Gastrocnemius medialis (tissue), 4 donors: ENCODE results near the gene PCK2. TPM values are rescaled to one million over a fixed set of nuclear protein-coding genes. Genes with fewer than 3 reads are reported as not detected.

Source experiments
- ATAC-seq, 2 donors: fragments of 150-250 bp; one replicate each; pipeline ENCODE4 v1.9.1; 2016
- DNase-seq, 2 donors: peaks; one replicate each; pipeline ENCODE4 v3.0.0-alpha.2; 2019
- H3K27ac ChIP-seq, 4 donors: fragments of 200-600 bp; sonication (generic); 1 replicate in 1 of 4; 2 replicates in 3 of 4; pipeline ENCODE4 v1.5.1; 2016 to 2018; ENCODE audit warnings: mild to moderate bottlenecking in 2 of 4, moderate library complexity in 1 of 4
- H3K27me3 ChIP-seq, 3 donors: fragments of 200-600 bp; sonication (generic) in 2 of 3; 1 replicate in 1 of 3; 2 replicates in 2 of 3; pipeline versions ENCODE4 v1.5.1 to v1.6.0; 2016 to 2019; ENCODE audit warnings: mild to moderate bottlenecking in 1 of 3, moderate library complexity in 1 of 3
- H3K36me3 ChIP-seq, 2 donors: fragments of 200-600 bp; sonication (generic) in 1 of 2; one replicate each; pipeline ENCODE4 v1.5.1; 2017 to 2018
- H3K4me1 ChIP-seq, 2 donors: fragments of 200-600 bp; sonication (generic) in 1 of 2; one replicate each; pipeline ENCODE4 v1.5.1; 2016 to 2017; ENCODE audit warnings: mild to moderate bottlenecking in 2 of 2
- H3K4me3 ChIP-seq, 4 donors: fragments of 200-600 bp; sonication (generic) in 3 of 4; 1 replicate in 1 of 4; 2 replicates in 3 of 4; pipeline ENCODE4 v1.5.1; 2016 to 2019; ENCODE audit warnings: mild to moderate bottlenecking in 2 of 4
- H3K9me3 ChIP-seq, 3 donors: fragments of 200-600 bp; sonication (generic) in 2 of 3; 1 replicate in 1 of 3; 2 replicates in 2 of 3; pipeline ENCODE4 v1.5.1; 2016 to 2019
- POLR2A ChIP-seq, 2 donors: fragments of 450-650 bp; IDR thresholded peaks; one replicate each; pipeline ENCODE4 v1.6.1; 2017; ENCODE audit warnings: antibody characterized with exemption in 2 of 2, mild to moderate bottlenecking in 2 of 2, moderate library complexity in 2 of 2
- in situ Hi-C, 4 donors: fragments of 200-750 bp; cut with MboI; loops; one replicate each; pipeline versions ENCODE4 v1.15.0 to v1.8.0; 2017; ENCODE audit warnings: low sequenced_read_pairs in 4 of 4
- intact Hi-C: fragments of 100-400 bp; cut with DNase I; formaldehyde crosslinking; loops from one replicate; pipeline ENCODE4 v1.15.1; 2023; ENCODE audit warnings: low total_unique reads
- total RNA-seq, 4 donors: library from RNA; depleted of rRNA; stranded (reverse); fragments of >200 nt; gene quantifications; one replicate each; pipeline versions ENCODE4 v1.1.0 to v1.2.3, GENCODE V29; 2016
- TF ChIP-seq, protein P1 (sequence below), 5 experiments: fragments of 450-650 bp in 3 of 5; fragments of 200-600 bp in 2 of 5; sonication (generic) in 2 of 5; IDR thresholded peaks in 4 of 5; conservative IDR thresholded peaks in 1 of 5; 1 replicate in 4 of 5; 2 replicates in 1 of 5; pipeline ENCODE4 v1.5.1; 2016 to 2019; ENCODE audit warnings: antibody characterized with exemption in 5 of 5, mild to moderate bottlenecking in 3 of 5, moderate library complexity in 3 of 5

PCK2 gene
- total RNA-seq, 4 donors from 2014 or later: 1.9 to 9.8 (median 3.6) TPM

DNA sequence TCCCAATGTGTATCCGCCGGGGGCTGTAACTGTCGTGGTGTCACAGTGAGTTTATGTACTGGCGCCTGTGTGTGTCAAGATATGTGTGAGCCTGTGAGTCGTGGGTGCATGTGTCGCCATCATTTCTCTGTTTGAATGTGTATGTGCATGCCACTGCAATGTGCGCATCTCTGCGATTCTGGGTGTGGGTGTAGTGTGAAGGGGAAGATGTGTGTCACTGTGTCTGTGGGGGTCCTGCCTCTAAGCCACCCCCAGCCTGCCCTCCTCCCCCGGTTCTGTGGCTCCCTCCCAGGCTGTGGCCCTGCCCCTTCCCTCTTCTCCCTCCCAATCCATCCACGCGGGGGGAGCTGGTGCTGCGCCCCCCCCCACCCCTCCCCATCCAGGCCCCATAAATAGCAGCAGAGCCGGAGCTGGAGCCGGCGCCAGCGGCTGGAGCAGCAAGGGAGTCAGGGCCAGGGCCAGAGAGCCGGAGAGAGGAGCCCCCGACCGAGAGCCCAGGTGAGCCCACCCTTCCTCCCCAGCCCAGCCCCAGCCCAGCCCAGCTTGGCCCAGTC lies 22.9 kb upstream of the PCK2 start, which contains the start of gene CPNE6:
Gene CPNE6 (plus strand): TSS at position 419 of the 554 bp plus-strand sequence. CDS start 1,375 bp downstream, outside the sequence.
- peaks cover 17 to 19% (median 18%) of the 10 kb centered on the region in 3 donors for H3K27me3 ChIP-seq
- no peak within 1 kb of the TSS for H3K27ac ChIP-seq
- no peak for DNase-seq
- no peak for ATAC-seq
- H3K36me3 ChIP-seq: no peaks in the 10 kb centered on the region
- TF ChIP-seq, protein P1, sequence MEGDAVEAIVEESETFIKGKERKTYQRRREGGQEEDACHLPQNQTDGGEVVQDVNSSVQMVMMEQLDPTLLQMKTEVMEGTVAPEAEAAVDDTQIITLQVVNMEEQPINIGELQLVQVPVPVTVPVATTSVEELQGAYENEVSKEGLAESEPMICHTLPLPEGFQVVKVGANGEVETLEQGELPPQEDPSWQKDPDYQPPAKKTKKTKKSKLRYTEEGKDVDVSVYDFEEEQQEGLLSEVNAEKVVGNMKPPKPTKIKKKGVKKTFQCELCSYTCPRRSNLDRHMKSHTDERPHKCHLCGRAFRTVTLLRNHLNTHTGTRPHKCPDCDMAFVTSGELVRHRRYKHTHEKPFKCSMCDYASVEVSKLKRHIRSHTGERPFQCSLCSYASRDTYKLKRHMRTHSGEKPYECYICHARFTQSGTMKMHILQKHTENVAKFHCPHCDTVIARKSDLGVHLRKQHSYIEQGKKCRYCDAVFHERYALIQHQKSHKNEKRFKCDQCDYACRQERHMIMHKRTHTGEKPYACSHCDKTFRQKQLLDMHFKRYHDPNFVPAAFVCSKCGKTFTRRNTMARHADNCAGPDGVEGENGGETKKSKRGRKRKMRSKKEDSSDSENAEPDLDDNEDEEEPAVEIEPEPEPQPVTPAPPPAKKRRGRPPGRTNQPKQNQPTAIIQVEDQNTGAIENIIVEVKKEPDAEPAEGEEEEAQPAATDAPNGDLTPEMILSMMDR (IDR thresholded peaks at IDR 0.05 in 4 of 5, conservative IDR thresholded peaks at IDR 0.05 in 1 of 5): no peak
- TF ChIP-seq POLR2A (IDR thresholded peaks at IDR 0.05): no peak
- H3K9me3 ChIP-seq: no peaks in the 10 kb centered on the region
- H3K4me1 ChIP-seq: no peaks in the 10 kb centered on the region
- in situ Hi-C loops: no loop called here
- H3K4me3 ChIP-seq: no peak within 1 kb of the TSS
- intact Hi-C loops: no loop called here

DNA sequence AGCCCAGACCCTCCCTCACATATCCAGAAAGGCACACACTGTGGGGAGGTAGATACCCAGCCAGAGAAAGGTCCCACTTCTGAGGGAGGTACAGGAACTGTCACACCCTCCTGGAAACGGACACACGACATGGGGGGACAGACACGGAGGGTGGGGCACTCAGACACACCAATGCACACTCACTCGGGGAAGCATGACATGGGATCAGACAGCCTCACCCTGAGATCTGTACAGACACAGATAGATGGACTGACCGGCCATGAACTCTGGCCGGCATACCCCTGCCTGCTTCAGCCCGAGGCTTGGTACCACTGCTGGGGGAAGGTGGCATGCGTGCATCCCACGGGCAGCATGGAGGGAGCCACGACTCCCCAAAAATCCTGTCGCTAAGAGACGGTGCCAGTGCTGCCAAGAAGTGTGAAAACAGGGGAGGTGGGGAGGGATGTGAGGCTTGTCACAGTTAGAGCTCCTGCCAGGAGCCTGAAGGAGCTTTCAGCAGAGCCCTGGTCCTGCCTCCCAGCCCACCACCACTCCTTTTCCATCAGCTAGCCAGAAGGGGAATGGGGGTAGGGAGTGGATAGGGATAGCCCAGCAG lies 22.2 kb upstream of the PCK2 start:
- H3K27me3 ChIP-seq: peaks cover 17 to 19% (median 18%) of the 10 kb centered on the region in 3 donors
- no peak overlapping the region for H3K4me3 ChIP-seq
- in situ Hi-C loops (no loop called here), intact Hi-C loops (no loop called here)
- ATAC-seq (no peak), DNase-seq (no peak)
- no peak overlapping the region for H3K27ac ChIP-seq
- H3K4me1 ChIP-seq: no peaks in the 10 kb centered on the region
- H3K9me3 ChIP-seq: no peaks in the 10 kb centered on the region
- TF ChIP-seq POLR2A (IDR thresholded peaks at IDR 0.05): no peak
- TF ChIP-seq, protein P1 (IDR thresholded peaks at IDR 0.05 in 4 of 5, conservative IDR thresholded peaks at IDR 0.05 in 1 of 5): no peak
- H3K36me3 ChIP-seq: no peaks in the 10 kb centered on the region

DNA sequence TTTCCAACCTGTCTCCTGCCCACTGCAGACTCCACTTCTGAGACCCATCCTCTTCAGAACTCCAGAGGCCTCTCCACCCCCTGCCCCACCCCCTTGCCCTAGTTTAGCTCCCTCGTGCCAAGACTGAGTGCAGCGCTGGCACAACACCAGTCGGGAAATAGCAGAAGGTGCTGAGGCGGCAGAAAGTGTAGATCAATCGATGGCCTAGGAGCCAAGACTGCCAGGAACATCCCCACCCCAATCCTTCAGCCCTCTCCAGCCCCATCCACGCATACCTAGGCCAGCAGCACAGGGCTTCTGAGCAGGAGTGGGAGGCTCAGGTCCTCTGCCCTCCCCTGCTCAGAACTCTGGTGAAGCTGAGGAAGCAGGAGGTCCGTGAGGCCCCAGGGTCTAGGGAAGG lies 21.7 kb upstream of the PCK2 start:
- intact Hi-C loops: no loop called here

DNA sequence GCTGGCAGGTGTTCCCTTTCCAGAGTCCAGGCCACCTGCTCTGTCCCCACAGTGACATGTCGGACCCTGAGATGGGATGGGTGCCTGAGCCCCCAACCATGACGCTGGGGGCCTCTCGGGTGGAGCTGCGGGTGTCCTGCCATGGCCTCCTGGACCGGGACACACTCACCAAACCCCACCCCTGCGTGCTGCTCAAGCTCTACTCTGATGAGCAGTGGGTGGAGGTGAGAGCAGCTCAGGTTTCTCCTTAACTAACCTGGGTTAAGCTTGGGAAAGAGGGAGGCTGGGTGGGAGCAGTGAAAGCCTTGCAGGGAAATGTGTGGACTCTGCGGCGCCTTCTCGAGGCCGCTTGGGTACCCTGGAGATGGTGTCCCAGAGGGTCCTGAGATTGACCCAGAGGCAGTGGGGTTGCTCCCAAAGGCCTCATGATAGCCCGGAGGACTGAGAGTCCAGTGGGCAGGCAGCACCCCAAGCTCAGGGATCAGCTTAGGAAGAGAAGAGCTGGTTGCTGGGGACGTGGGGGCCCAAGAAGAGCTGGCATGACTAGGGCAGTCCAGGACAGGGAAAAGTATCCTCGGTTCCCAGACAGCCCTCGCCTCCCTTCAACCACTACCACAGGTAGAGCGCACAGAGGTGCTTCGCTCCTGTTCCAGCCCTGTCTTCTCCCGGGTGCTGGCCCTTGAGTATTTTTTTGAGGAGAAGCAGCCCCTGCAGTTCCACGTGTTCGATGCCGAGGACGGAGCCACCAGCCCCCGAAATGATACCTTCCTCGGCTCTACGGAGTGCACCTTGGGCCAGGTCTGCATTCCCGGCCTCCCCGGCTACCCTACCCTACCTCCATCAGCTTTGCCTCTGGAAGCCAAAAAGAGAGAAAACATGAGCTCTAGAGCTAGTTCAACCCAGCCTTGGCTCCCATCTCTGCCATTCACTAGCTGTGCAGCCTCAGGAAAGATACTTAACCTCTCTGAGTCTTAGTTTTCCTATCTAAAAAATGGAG lies 20.9 kb upstream of the PCK2 start:
- Histone ChIP-seq H3K4me3 (no peak overlapping the region), H3K9me3 (no peaks in the 10 kb centered on the region), H3K27ac (no peak overlapping the region), H3K36me3 (no peaks in the 10 kb centered on the region), H3K4me1 (no peaks in the 10 kb centered on the region), H3K27me3 (peaks cover 17 to 19% (median 18%) of the 10 kb centered on the region in 3 donors)
- DNase-seq (no peak), ATAC-seq (no peak)
- TF ChIP-seq, protein P1 (IDR thresholded peaks at IDR 0.05 in 4 of 5, conservative IDR thresholded peaks at IDR 0.05 in 1 of 5): no peak
- TF ChIP-seq POLR2A (IDR thresholded peaks at IDR 0.05): no peak
- in situ Hi-C loops: no loop called here
- intact Hi-C loops: no loop called here

More for the DNA sequence above, 21.7 kb upstream of the PCK2 start:
- Histone ChIP-seq H3K27me3 (peaks cover 17 to 19% (median 18%) of the 10 kb centered on the region in 3 donors), H3K36me3 (no peaks in the 10 kb centered on the region), H3K4me1 (no peaks in the 10 kb centered on the region), H3K4me3 (no peak overlapping the region), H3K9me3 (no peaks in the 10 kb centered on the region), H3K27ac (no peak overlapping the region)
- ATAC-seq (no peak), DNase-seq (no peak)
- TF ChIP-seq, protein P1 (IDR thresholded peaks at IDR 0.05 in 4 of 5, conservative IDR thresholded peaks at IDR 0.05 in 1 of 5): no peak
- no peak for TF ChIP-seq POLR2A (IDR thresholded peaks at IDR 0.05)
- in situ Hi-C loops: no loop called here
